Activated CD4-positive, alpha-beta T cell treated with anti-CD3 and anti-CD28 coated beads, Interleukin-2, amount 50 U/mL, for 48 hours (primary cell): Measurements from ENCODE around the gene PSMD10.
A peak's percentile ranks its signal among the peaks of the same experiment; 100 is the strongest.

ENCODE experiments used
- DNase-seq, 2 experiments: peaks; one replicate each; pipeline ENCODE4 v3.0.0-alpha.2; 2020

PSMD10 gene

GRCh38 chrX:108091264-108091877 is at the start of gene PSMD10, which contains the start of gene ATG4A:
PSMD10 (minus strand) TSS chrX:108091542; CDS start chrX:108091520, 22 bp downstream.
ATG4A (plus strand) TSS chrX:108091778; CDS start chrX:108091827, 49 bp downstream.
- peak; percentile 84 to 89 for DNase-seq

GRCh38 chrX:108138814-108139702 is 47.7 kb upstream of the PSMD10 start:
- DNase-seq: no peak

- DNase-seq: no peak
Observed at GRCh38 chrX:108134724-108135123, 43.4 kb upstream of the PSMD10 start.

GRCh38 chrX:108132876-108133275 is 41.5 kb upstream of the PSMD10 start:
- no peak for DNase-seq

GRCh38 chrX:108132034-108132433 is 40.7 kb upstream of the PSMD10 start:
- no peak for DNase-seq

- no peak for DNase-seq
Observed at GRCh38 chrX:108131471-108131870, 40.1 kb upstream of the PSMD10 start.

GRCh38 chrX:108130889-108131288 is 39.5 kb upstream of the PSMD10 start:
- no peak for DNase-seq

- no peak for DNase-seq
Observed at GRCh38 chrX:108127152-108127551, 35.8 kb upstream of the PSMD10 start.

- no peak for DNase-seq
Observed at GRCh38 chrX:108126661-108127060, 35.3 kb upstream of the PSMD10 start.

GRCh38 chrX:108123591-108124366 is 32.4 kb upstream of the PSMD10 start:
- no peak for DNase-seq

- no peak for DNase-seq
Observed at GRCh38 chrX:108122748-108123147, 31.4 kb upstream of the PSMD10 start.

- DNase-seq: no peak
Observed at GRCh38 chrX:108121291-108121690, 29.9 kb upstream of the PSMD10 start.

GRCh38 chrX:108117988-108118387 is 26.6 kb upstream of the PSMD10 start:
- DNase-seq: no peak

- DNase-seq: no peak
Observed at GRCh38 chrX:108114541-108114940, 23.2 kb upstream of the PSMD10 start.

GRCh38 chrX:108105473-108105872 is 14.1 kb upstream of the PSMD10 start:
- no peak for DNase-seq

- DNase-seq: no peak
Observed at GRCh38 chrX:108097380-108097779, 6.0 kb upstream of the PSMD10 start.

- DNase-seq: peak in 1 of 2 experiments; percentile 37
Observed at GRCh38 chrX:108091878-108092291, 543 bp upstream of the PSMD10 start.

GRCh38 chrX:108090491-108091263 is 665 bp downstream of the PSMD10 start:
- no peak for DNase-seq

- DNase-seq: no peak
Observed at GRCh38 chrX:108088511-108088910, 2.8 kb downstream of the PSMD10 start.

- DNase-seq: no peak
Observed at GRCh38 chrX:108087792-108088191, 3.5 kb downstream of the PSMD10 start.

GRCh38 chrX:108081110-108081509 is 10.2 kb downstream of the PSMD10 start:
- no peak for DNase-seq

GRCh38 chrX:108072746-108073145 is 18.6 kb downstream of the PSMD10 start:
- DNase-seq: no peak

GRCh38 chrX:108071578-108071977 is 19.8 kb downstream of the PSMD10 start:
- DNase-seq: no peak
